Karpas-422 (cell line): Measurements from ENCODE around the gene CASZ1. TPM values are rescaled to one million over a fixed set of nuclear protein-coding genes. Genes with fewer than 3 reads are reported as not detected.

Experiments used
- DNase-seq: peaks from one replicate; pipeline ENCODE4 v3.0.0-alpha.2; 2015
- H2AFZ ChIP-seq: fragments of 200-600 bp; sonication (generic); 2 replicates; pipeline ENCODE4 v1.6.1; 2014; ENCODE audit warnings: antibody characterized with exemption, low read length, mixed read lengths
- H3K27ac ChIP-seq: fragments of 200-600 bp; sonication (generic); 2 replicates; pipeline ENCODE4 v1.5.1; 2014; ENCODE audit warnings: mild to moderate bottlenecking, low read length, moderate library complexity
- H3K27me3 ChIP-seq: fragments of 200-600 bp; sonication (generic); 2 replicates; pipeline ENCODE4 v1.6.1; 2014; ENCODE audit warnings: low read length, mixed read lengths
- H3K36me3 ChIP-seq: fragments of 200-600 bp; sonication (generic); 2 replicates; pipeline ENCODE4 v1.6.1; 2014; ENCODE audit warnings: low read length, mixed read lengths; ENCODE audit not compliant: insufficient read depth
- H3K4me1 ChIP-seq: fragments of 200-600 bp; sonication (generic); 2 replicates; pipeline ENCODE4 v1.6.1; 2014; ENCODE audit warnings: mild to moderate bottlenecking, low read length, mixed read lengths
- H3K4me2 ChIP-seq: fragments of 200-600 bp; sonication (generic); 2 replicates; pipeline ENCODE4 v1.6.1; 2014; ENCODE audit warnings: low read length, low read depth, mild to moderate bottlenecking; ENCODE audit not compliant: poor library complexity, severe bottlenecking
- H3K4me3 ChIP-seq: fragments of 200-600 bp; sonication (generic); 2 replicates; pipeline ENCODE4 v1.5.1; 2014; ENCODE audit warnings: mild to moderate bottlenecking, antibody characterized with exemption, low read length, mixed read lengths
- H3K79me2 ChIP-seq: fragments of 200-600 bp; sonication (generic); 2 replicates; pipeline ENCODE4 v1.6.1; 2014; ENCODE audit warnings: mild to moderate bottlenecking, low read length, mixed read lengths
- H3K9ac ChIP-seq: fragments of 200-600 bp; sonication (generic); 2 replicates; pipeline ENCODE4 v1.6.0; 2014; ENCODE audit warnings: low read length
- H3K9me2 ChIP-seq: fragments of 200-600 bp; sonication (generic), shearing (Covaris generic); replicated peaks from 2 replicates; pipeline ENCODE4 v1.6.0; 2014; ENCODE audit warnings: mild to moderate bottlenecking, low read length, moderate library complexity; ENCODE audit not compliant: insufficient read depth
- H3K9me3 ChIP-seq: fragments of 300-700, 200-600 bp; sonication (generic); 2 replicates; pipeline ENCODE4 v1.6.1; 2014; ENCODE audit warnings: low read length, mixed read lengths
- H4K20me1 ChIP-seq: fragments of 200-600 bp; sonication (generic); 2 replicates; pipeline ENCODE4 v1.6.1; 2014; ENCODE audit warnings: mild to moderate bottlenecking, antibody characterized with exemption, low read length, low read depth; ENCODE audit not compliant: insufficient read depth
- total RNA-seq: library from RNA; depleted of rRNA; stranded (reverse); fragments of >200 nt; shearing (Covaris generic); gene quantifications from 2 replicates; pipeline ENCODE4 v1.2.3, GENCODE V29; 2014; ENCODE audit warnings: low replicate concordance

The CASZ1 gene
- total RNA-seq, 1 experiment from 2014 or later, result 1.3 TPM

DNA sequence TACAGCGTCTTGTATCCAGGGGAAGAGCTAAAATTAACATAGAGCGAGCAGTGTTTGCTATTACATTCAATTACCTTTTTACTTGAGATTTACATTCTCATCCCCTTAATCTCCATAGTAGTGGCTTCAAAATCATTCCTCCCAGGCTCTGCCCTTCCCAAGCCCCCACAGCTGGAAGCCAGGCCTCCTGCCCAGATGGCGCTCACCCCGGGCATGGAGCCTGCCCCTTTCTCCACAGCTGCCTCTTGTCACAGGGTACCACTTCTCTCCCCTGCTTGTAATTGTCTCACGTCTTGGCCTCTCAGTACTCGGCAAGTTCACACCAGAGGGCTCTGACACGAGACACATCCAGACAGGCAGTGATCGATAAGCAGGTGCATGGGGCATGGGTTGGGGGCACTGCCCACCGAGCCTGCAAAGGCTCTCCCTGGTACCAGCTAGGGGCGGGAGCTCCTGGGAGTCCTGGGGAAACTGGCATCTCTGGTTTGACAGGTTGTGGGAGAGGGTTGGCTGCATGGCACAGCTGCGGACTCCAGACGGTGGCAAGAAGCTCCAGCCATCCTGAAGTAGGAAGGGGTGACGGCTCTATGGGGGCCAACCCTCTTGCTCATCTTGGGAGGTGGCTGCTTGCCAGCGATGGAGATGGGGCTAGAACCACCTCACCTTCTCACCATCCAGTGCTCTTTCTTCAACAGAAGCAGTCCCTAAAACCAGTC lies 20.1 kb downstream of the CASZ1 start:
- H3K4me3 ChIP-seq, result no peak overlapping the region
- no peak for DNase-seq
- no peaks in the 10 kb centered on the region for H3K79me2 ChIP-seq

DNA sequence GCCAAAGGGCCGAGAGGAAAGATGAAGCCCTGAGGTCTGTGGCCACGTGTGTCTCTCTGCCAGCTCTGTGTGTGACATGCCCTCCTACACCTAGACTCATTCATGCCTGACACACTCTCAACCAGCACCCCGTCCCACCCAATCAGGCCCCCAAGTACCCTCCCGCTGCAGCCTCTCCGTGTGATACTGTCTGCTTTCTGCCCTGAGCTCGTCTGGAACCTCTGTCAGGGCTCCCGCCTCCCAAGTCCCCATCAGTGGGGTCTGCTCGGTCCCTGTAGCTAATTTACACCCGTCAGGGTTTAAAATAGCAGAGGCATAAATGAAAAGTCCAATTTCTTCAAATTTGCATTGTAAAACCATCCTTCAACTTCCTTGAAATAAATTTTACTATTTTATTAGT lies 20.7 kb downstream of the CASZ1 start:
- H3K36me3 ChIP-seq, result no peaks in the 10 kb centered on the region

More for the DNA sequence above, 20.1 kb downstream of the CASZ1 start:
- no peaks in the 10 kb centered on the region for H4K20me1 ChIP-seq
- no peaks in the 10 kb centered on the region for H3K9me2 ChIP-seq
- H3K4me1 ChIP-seq, result peaks cover 6% of the 10 kb centered on the region
- no peaks in the 10 kb centered on the region for H3K9me3 ChIP-seq
- H3K27ac ChIP-seq, result no peak overlapping the region
- no peak overlapping the region for H3K4me2 ChIP-seq
- no peaks in the 10 kb centered on the region for H3K36me3 ChIP-seq
- no peak overlapping the region for H2AFZ ChIP-seq
- no peaks in the 10 kb centered on the region for H3K27me3 ChIP-seq
- no peak overlapping the region for H3K9ac ChIP-seq

GRCh38 chr1:10774615-10775310 lies 21.7 kb downstream of the CASZ1 start:
- H3K27ac ChIP-seq, result no peak overlapping the region
- H3K4me2 ChIP-seq, result no peak overlapping the region
- no peaks in the 10 kb centered on the region for H3K9me3 ChIP-seq
- no peaks in the 10 kb centered on the region for H3K27me3 ChIP-seq
- H3K9me2 ChIP-seq, result no peaks in the 10 kb centered on the region
- H3K4me1 ChIP-seq, result peaks cover 6% of the 10 kb centered on the region
- no peaks in the 10 kb centered on the region for H3K79me2 ChIP-seq
- no peak for DNase-seq
- no peak overlapping the region for H2AFZ ChIP-seq
- H3K4me3 ChIP-seq, result no peak overlapping the region
- H3K36me3 ChIP-seq, result no peaks in the 10 kb centered on the region
- no peaks in the 10 kb centered on the region for H4K20me1 ChIP-seq
- H3K9ac ChIP-seq, result no peak overlapping the region

More for the DNA sequence above, 20.7 kb downstream of the CASZ1 start:
- Histone ChIP-seq H4K20me1 (no peaks in the 10 kb centered on the region), H3K27ac (no peak overlapping the region), H3K9ac (no peak overlapping the region), H3K4me1 (peaks cover 6% of the 10 kb centered on the region), H3K4me2 (no peak overlapping the region), H3K9me2 (no peaks in the 10 kb centered on the region), H3K79me2 (no peaks in the 10 kb centered on the region), H3K9me3 (no peaks in the 10 kb centered on the region), H3K4me3 (no peak overlapping the region), H3K27me3 (no peaks in the 10 kb centered on the region), H2AFZ (no peak overlapping the region)
- no peak for DNase-seq

DNA sequence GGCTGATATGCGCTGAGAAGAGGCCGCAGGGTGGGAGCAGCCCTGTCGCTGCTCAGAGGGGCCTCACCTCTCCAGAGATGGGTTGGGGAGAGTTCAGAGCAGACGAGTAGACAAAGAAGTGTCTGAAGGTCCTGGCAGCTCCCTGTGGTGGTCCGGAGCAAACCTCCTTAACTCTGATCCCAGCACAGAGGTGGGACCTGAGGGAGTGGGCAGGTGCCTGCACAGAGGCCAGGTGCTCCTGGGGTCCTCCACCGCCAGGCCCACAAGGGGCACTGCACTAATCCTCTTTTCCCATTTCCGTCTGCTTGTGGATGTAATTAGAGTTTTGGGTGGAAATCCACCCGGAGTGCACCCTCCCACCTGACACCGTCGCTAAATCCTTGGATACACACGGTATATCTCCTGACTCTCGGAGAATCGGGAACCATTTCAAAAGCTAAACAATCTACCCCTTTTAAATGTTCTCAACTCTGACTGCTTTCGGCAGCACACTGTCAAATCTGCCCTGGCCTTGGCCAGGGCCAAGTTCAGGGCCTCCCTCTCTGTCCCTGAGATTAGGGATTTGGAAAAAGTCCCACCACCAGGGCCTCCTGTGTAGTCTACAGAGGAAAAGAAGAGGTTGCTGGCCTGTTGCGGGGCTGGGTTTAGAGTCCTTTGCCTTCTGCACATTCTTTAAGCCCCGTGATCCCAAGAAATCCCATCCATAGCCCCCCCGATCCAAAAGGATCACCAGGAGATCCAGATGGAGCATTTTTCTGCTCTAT lies 22.4 kb downstream of the CASZ1 start:
- no peak overlapping the region for H3K9ac ChIP-seq

DNA sequence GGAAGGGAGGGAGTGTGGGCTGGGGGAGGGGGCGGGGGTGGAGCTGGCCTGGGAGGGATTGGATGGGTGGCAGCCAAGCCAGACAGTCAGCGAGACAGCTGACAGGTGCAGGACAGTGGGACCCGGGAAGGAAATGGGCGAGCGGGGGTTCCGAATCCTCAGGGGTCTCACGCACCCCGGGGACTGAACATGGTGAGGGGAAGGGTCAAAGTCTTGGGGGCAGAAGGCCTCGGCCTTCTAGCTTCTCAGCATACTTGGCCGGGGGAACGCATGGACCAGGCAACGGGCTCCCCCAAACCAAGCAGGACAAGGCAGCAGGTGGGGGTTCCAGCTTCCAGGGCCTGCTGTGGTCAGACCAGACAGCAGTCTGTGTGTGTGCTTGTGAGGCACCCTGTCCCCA lies 23.1 kb downstream of the CASZ1 start:
- Histone ChIP-seq H3K27ac (no peak overlapping the region), H3K36me3 (no peaks in the 10 kb centered on the region), H3K79me2 (no peaks in the 10 kb centered on the region)

More for the DNA sequence above, 22.4 kb downstream of the CASZ1 start:
- H3K4me1 ChIP-seq, result peaks cover 6% of the 10 kb centered on the region
- H2AFZ ChIP-seq, result no peak overlapping the region
- H3K4me2 ChIP-seq, result no peak overlapping the region
- H3K36me3 ChIP-seq, result no peaks in the 10 kb centered on the region
- no peaks in the 10 kb centered on the region for H3K27me3 ChIP-seq
- H3K4me3 ChIP-seq, result no peak overlapping the region
- no peaks in the 10 kb centered on the region for H3K9me3 ChIP-seq
- H3K79me2 ChIP-seq, result no peaks in the 10 kb centered on the region
- DNase-seq, result no peak
- H4K20me1 ChIP-seq, result no peaks in the 10 kb centered on the region
- no peak overlapping the region for H3K27ac ChIP-seq
- no peaks in the 10 kb centered on the region for H3K9me2 ChIP-seq

GRCh38 chr1:10772711-10773110 lies 23.7 kb downstream of the CASZ1 start:
- no peaks in the 10 kb centered on the region for H3K79me2 ChIP-seq
- H3K27ac ChIP-seq, result no peak overlapping the region
- H3K9me3 ChIP-seq, result no peaks in the 10 kb centered on the region
- no peaks in the 10 kb centered on the region for H3K9me2 ChIP-seq
- no peak for DNase-seq
- H2AFZ ChIP-seq, result no peak overlapping the region
- H3K4me2 ChIP-seq, result no peak overlapping the region
- H3K27me3 ChIP-seq, result no peaks in the 10 kb centered on the region
- peaks cover 6% of the 10 kb centered on the region for H3K4me1 ChIP-seq
- H4K20me1 ChIP-seq, result no peaks in the 10 kb centered on the region
- no peak overlapping the region for H3K4me3 ChIP-seq
- no peaks in the 10 kb centered on the region for H3K36me3 ChIP-seq
- H3K9ac ChIP-seq, result no peak overlapping the region

More for the DNA sequence above, 23.1 kb downstream of the CASZ1 start:
- Histone ChIP-seq H4K20me1 (no peaks in the 10 kb centered on the region), H3K4me2 (no peak overlapping the region), H3K4me1 (peaks cover 6% of the 10 kb centered on the region), H2AFZ (no peak overlapping the region), H3K9ac (no peak overlapping the region), H3K4me3 (no peak overlapping the region), H3K27me3 (no peaks in the 10 kb centered on the region), H3K9me3 (no peaks in the 10 kb centered on the region), H3K9me2 (no peaks in the 10 kb centered on the region)
- no peak for DNase-seq

DNA sequence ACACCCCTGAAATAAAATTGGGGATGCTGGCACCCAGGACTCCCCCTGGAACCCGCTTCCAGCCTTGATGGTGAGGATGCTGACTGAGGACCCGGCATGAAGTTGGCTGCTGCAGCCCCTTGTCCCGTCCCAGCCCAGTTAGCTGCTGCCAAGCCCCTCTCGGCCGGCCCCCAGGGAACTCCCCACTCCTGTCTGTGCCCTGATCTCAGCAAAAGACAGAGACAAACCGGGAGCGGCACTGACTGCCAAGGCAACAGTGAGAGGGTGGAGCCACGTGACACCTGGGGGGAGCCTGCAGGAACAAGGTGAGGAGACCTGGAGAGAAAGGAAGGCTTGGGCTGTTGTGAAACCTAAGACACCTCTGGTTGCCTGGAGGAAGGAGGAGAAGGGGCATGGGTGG lies 24.7 kb downstream of the CASZ1 start:
- no peak overlapping the region for H3K9ac ChIP-seq
- no peaks in the 10 kb centered on the region for H3K27me3 ChIP-seq
- no peak for DNase-seq
- H3K79me2 ChIP-seq, result no peaks in the 10 kb centered on the region
- H4K20me1 ChIP-seq, result no peaks in the 10 kb centered on the region
- no peaks in the 10 kb centered on the region for H3K9me3 ChIP-seq
- no peak overlapping the region for H3K27ac ChIP-seq
- no peaks in the 10 kb centered on the region for H3K9me2 ChIP-seq
- H3K4me1 ChIP-seq, result peaks cover 6% of the 10 kb centered on the region
- no peaks in the 10 kb centered on the region for H3K36me3 ChIP-seq
- H3K4me2 ChIP-seq, result no peak overlapping the region
- no peak overlapping the region for H2AFZ ChIP-seq
- no peak overlapping the region for H3K4me3 ChIP-seq

DNA sequence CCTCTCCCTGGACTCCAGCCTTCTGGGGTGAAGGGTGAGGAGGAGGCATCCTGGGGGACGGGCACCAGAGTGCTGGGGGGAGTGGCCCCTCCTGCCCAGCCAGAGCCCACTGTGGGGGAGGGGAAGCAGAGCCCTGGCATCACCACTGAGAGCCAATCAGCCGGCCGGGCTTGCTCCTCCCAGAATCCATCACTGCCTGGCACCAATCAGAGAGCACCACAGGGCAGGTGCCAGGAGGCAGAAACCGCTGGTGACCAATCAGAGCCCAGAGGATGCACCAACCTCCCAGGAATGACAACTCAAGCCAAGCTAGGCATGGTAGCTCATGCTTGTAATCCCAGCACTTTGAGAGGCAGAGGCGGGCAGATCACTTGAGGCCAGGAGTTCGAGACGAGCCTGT lies 27.9 kb downstream of the CASZ1 start:
- peak; percentile 64 for DNase-seq
- Histone ChIP-seq H3K9ac (no peak overlapping the region), H3K4me3 (no peak overlapping the region)

More for the DNA sequence above, 27.9 kb downstream of the CASZ1 start:
- H3K27ac ChIP-seq, result no peak overlapping the region
- H3K36me3 ChIP-seq, result no peaks in the 10 kb centered on the region
- H3K4me1 ChIP-seq, result no peaks in the 10 kb centered on the region
- H3K27me3 ChIP-seq, result no peaks in the 10 kb centered on the region
- no peaks in the 10 kb centered on the region for H3K9me3 ChIP-seq
- H3K79me2 ChIP-seq, result no peaks in the 10 kb centered on the region
- no peak overlapping the region for H3K4me2 ChIP-seq
- H3K9me2 ChIP-seq, result no peaks in the 10 kb centered on the region
- no peaks in the 10 kb centered on the region for H4K20me1 ChIP-seq
- H2AFZ ChIP-seq, result no peak overlapping the region
